OCI-LY7 (cell line): ENCODE data around the gene G6PD. TPM values are rescaled to one million over a fixed set of nuclear protein-coding genes. Genes with fewer than 3 reads are reported as not detected.
A peak's percentile ranks its signal among the peaks of the same experiment; 100 is the strongest.

Experiments
- Bru-seq: library from RNA; stranded (reverse); fragments of 400-500 nt; gene quantifications from one replicate; lab custom pipeline; 2021; lab: Mats Ljungman, UMichigan
- BruChase-seq, 2 experiments: library from RNA; stranded (reverse); fragments of 400-500 nt; gene quantifications; one replicate each; lab custom pipeline; 2021; lab: Mats Ljungman, UMichigan
- BruUV-seq: library from RNA; stranded (reverse); fragments of 400-500 nt; replicated peaks from 2 replicates; lab custom pipeline; 2021; lab: Mats Ljungman, UMichigan
- CTCF ChIA-PET: fragments of 300-600 bp; sonication (Branson Sonifier 250); formaldehyde crosslinking; loops from one replicate; lab custom pipeline; 2022; ENCODE audit warnings: antibody characterized with exemption; ENCODE audit not compliant: unreplicated experiment; lab: Charles Lee
- POLR2A ChIA-PET: fragments of 300-600 bp; sonication (Branson Sonifier 250); formaldehyde crosslinking; loops from one replicate; lab custom pipeline; 2022; ENCODE audit warnings: antibody characterized with exemption; lab: Charles Lee
- DNase-seq: peaks from one replicate; pipeline ENCODE4 v3.0.0-alpha.2; 2015; ENCODE audit warnings: low spot score
- H2AFZ ChIP-seq: fragments of 200-600 bp; sonication (generic), shearing (Covaris generic); 2 replicates; pipeline ENCODE4 v1.6.1; 2014; ENCODE audit warnings: mild to moderate bottlenecking, antibody characterized with exemption, low read length, moderate library complexity
- H3K27ac ChIP-seq: fragments of 200-600 bp; sonication (generic); 2 replicates; pipeline ENCODE4 v1.5.1; 2014; ENCODE audit warnings: mixed run types, low read depth, mild to moderate bottlenecking, moderate library complexity, low read length, inconsistent platforms; ENCODE audit not compliant: poor library complexity, severe bottlenecking
- H3K36me3 ChIP-seq: fragments of 200-600 bp; sonication (generic); 2 replicates; pipeline ENCODE4 v1.6.1; 2014; ENCODE audit warnings: mild to moderate bottlenecking, antibody characterized with exemption, low read length, moderate library complexity, mixed read lengths; ENCODE audit not compliant: insufficient read depth
- H3K4me1 ChIP-seq: fragments of 200-600 bp; sonication (generic); 2 replicates; pipeline ENCODE4 v1.5.1; 2014; ENCODE audit warnings: mild to moderate bottlenecking, low read length; ENCODE audit not compliant: insufficient read depth, poor library complexity, severe bottlenecking
- H3K4me2 ChIP-seq: fragments of 200-600 bp; sonication (generic); 2 replicates; pipeline ENCODE4 v1.6.1; 2014; ENCODE audit warnings: mild to moderate bottlenecking, low read length
- H3K4me3 ChIP-seq: fragments of 200-600 bp; sonication (generic); 2 replicates; pipeline ENCODE4 v1.5.1; 2014; ENCODE audit warnings: mild to moderate bottlenecking, low read depth, low read length; ENCODE audit not compliant: poor library complexity, severe bottlenecking
- H3K79me2 ChIP-seq: fragments of 200-600 bp; sonication (generic); 2 replicates; pipeline ENCODE4 v1.6.1; 2016; ENCODE audit warnings: low read depth, mild to moderate bottlenecking, low read length, moderate library complexity, mixed read lengths; ENCODE audit not compliant: insufficient read depth
- H3K9me2 ChIP-seq: fragments of 200-600 bp; sonication (generic); 2 replicates; pipeline ENCODE4 v1.6.1; 2016; ENCODE audit warnings: mild to moderate bottlenecking, low read length, mixed read lengths; ENCODE audit not compliant: insufficient read depth
- H3K9me3 ChIP-seq: fragments of 200-600 bp; sonication (generic); 2 replicates; pipeline ENCODE4 v1.6.1; 2014; ENCODE audit warnings: mild to moderate bottlenecking, mixed run types, low read length, mixed read lengths
- H4K20me1 ChIP-seq: fragments of 200-600 bp; sonication (generic); 2 replicates; pipeline ENCODE4 v1.6.1; 2014; ENCODE audit warnings: mild to moderate bottlenecking, antibody characterized with exemption, low read length, moderate library complexity, mixed read lengths; ENCODE audit not compliant: insufficient read depth
- EZH2phosphoT487 ChIP-seq: fragments of 200-600 bp; sonication (generic); IDR thresholded peaks from 2 replicates; pipeline ENCODE4 v1.6.1; 2018; ENCODE audit warnings: low read depth, borderline replicate concordance, mild to moderate bottlenecking, mixed run types, antibody characterized with exemption, low read length, moderate library complexity, mixed read lengths
- intact Hi-C: fragments of 100-400 bp; cut with micrococcal nuclease; formaldehyde crosslinking; loops from one replicate; pipeline ENCODE4 v1.10.0; 2022; ENCODE audit not compliant: unreplicated experiment
- long read RNA-seq: library from polyadenylated mRNA; stranded (forward); transcript quantifications from one replicate; pipeline ENCODE4 v2.0.0, GENCODE V29; 2022
- total RNA-seq, 2 experiments: library from RNA; depleted of rRNA in 1 of 2; stranded (reverse); fragments of >200 nt in 1 of 2; shearing (Covaris generic) in 1 of 2; gene quantifications; 2 replicates each; pipeline ENCODE4 v1.2.3, GENCODE V29; 2014 to 2022
- TF ChIP-seq, protein P1 (sequence below): fragments of 200-600 bp; sonication (generic); conservative IDR thresholded peaks from 2 replicates; pipeline ENCODE4 v1.5.1; 2014; ENCODE audit warnings: mild to moderate bottlenecking, antibody characterized with exemption, low read length, moderate library complexity, mixed read lengths

G6PD gene
- total RNA-seq (2014; rRNA removed; shearing (Covaris generic)) (21.6 and 26.1 TPM in 2 replicates), total RNA-seq (2022) (40.9 and 47.1 TPM in 2 replicates), Bru-seq, nascent RNA (percentile 47 among the genes with signal in this experiment), BruChase-seq, experiment 1, labeled RNA remaining after a 6-hour chase (percentile 50 among the genes with signal in this experiment), BruChase-seq, experiment 2, labeled RNA remaining after a 2-hour chase (percentile 45 among the genes with signal in this experiment)
- long read RNA-seq, partial matches to known transcripts, result 1 of 3 reads
- long read RNA-seq, other reads (novel, unspliced or antisense), result 0 of 3 reads

DNA sequence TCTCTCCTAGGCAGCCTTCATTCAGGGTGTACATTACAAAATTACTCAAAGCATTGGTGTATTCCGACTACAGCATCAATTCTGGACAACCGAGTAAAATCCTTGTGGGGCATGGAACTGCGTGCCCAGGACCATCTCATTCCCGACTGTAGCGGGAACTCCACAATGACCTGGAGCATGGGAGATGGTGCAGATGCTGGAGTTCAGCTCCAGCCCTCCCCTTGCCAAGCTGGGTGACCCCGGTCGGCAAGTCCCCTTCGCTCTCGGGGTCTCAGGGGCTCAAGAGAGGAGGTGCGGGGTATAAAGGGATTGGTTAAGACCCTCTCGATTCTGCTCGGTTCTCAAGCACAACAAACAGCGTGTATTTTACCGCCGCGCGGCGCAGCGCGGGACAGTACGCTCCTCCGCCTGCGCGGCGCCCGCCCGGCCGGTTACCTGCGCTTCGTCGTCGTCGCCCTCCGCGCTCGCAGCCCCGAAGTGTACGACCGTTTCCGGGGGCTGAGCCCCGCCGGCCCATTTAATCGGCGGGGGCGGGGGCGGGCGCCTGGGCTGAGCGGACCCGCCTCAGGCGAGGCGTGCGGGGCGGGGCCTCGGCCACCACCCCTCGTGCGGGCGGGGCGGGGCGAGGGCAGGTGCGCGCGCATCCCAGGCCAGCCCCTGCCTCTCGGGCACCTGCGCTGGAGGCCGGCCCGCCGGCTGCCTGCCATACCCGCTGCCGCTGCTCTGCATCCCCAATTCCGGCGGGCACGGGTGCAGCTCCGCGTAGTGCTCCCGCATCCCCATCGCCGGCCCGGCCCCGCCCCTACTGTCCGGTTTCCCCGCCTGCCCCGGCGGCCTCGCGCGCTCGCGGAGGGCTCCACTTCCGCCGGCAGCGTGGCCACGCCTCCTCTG, at the start of gene G6PD:
G6PD (minus strand) TSS at position 493 of the 891 bp plus-strand sequence. CDS start 691 bp downstream, outside the sequence.
- Histone ChIP-seq H3K9me2 (no peaks in the 10 kb centered on the region), H3K4me3 (peak within 1 kb of the TSS; percentile 89), H4K20me1 (no peaks in the 10 kb centered on the region), H3K9me3 (no peaks in the 10 kb centered on the region), H3K79me2 (peaks cover 38% of the 10 kb centered on the region), H3K4me2 (peak within 1 kb of the TSS; percentile 97), H3K36me3 (peaks cover 24% of the 10 kb centered on the region), H3K27ac (peak within 1 kb of the TSS; percentile 93), H3K4me1 (peaks cover 16% of the 10 kb centered on the region), H2AFZ (peak within 1 kb of the TSS; percentile 67; the same call in 1 of the 2 replicates)
- no TSS peak for BruUV-seq
- intact Hi-C loops, result no loop called here
- DNase-seq, result peak; percentile 87
- TF ChIP-seq, protein P1, sequence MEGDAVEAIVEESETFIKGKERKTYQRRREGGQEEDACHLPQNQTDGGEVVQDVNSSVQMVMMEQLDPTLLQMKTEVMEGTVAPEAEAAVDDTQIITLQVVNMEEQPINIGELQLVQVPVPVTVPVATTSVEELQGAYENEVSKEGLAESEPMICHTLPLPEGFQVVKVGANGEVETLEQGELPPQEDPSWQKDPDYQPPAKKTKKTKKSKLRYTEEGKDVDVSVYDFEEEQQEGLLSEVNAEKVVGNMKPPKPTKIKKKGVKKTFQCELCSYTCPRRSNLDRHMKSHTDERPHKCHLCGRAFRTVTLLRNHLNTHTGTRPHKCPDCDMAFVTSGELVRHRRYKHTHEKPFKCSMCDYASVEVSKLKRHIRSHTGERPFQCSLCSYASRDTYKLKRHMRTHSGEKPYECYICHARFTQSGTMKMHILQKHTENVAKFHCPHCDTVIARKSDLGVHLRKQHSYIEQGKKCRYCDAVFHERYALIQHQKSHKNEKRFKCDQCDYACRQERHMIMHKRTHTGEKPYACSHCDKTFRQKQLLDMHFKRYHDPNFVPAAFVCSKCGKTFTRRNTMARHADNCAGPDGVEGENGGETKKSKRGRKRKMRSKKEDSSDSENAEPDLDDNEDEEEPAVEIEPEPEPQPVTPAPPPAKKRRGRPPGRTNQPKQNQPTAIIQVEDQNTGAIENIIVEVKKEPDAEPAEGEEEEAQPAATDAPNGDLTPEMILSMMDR, result no peak
- TF ChIP-seq EZH2phosphoT487, result no peak
- CTCF ChIA-PET, result interaction anchor here (0.6 kb wide), 1 partner anchor 56 kb away, joined by 3 read pairs; the partner anchor contains the start of gene SLC10A3
- POLR2A ChIA-PET, result no interaction called here

DNA sequence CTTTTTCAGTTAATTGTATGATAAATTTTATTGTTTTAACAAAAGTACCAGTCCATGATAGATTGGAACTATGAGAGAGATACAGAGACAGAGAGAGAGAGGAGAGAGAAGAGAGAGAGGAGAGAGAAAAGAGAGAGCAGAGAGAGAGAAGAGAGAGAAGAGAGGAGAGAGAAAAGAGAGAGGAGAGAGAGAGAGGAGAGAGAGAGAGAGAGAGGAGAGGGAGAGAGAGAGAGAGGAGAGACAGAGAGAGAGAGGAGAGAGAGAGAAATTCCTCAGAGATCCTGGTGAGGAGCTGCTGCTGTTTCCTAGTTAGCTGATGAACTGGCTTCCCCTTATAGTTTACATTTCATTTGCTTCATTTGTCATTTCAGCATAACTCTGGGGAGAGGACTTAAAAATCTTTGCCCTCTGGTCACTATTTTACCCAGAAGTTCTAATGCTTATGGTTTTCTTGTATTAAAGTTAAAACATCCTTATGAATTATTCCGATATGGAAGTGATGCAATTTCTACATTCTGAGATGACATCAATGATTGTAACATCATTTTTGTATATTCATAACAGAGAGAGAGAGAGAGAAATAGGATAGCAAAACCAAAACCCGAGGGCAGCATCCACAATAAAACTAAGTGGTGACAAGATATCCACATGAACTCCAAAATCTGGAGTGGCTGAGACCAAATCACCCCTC, 49.1 kb upstream of the G6PD start:
- intact Hi-C loops, result no loop called here
- ChIA-PET CTCF (no interaction called here), POLR2A (interaction anchor here (0.6 kb wide), 1 partner anchor 112 kb away, joined by 4 read pairs; no protein-coding TSS in a partner anchor)
- Histone ChIP-seq H2AFZ (no peak overlapping the region), H3K4me1 (no peaks in the 10 kb centered on the region), H3K9me3 (no peaks in the 10 kb centered on the region), H3K4me3 (no peak overlapping the region), H3K27ac (no peak overlapping the region), H4K20me1 (no peaks in the 10 kb centered on the region), H3K79me2 (no peaks in the 10 kb centered on the region), H3K36me3 (no peaks in the 10 kb centered on the region), H3K4me2 (no peak overlapping the region), H3K9me2 (no peaks in the 10 kb centered on the region)
- BruUV-seq, result no TSS peak
- TF ChIP-seq, protein P1, result no peak
- no peak for TF ChIP-seq EZH2phosphoT487
- no peak for DNase-seq
